ENCODE data around the gene TACO1. TPM values are rescaled to one million over a fixed set of nuclear protein-coding genes. Genes with fewer than 3 reads are reported as not detected.

TACO1 gene
- total RNA-seq, 1 donor from 2014 or later = 19.5 TPM

DNA sequence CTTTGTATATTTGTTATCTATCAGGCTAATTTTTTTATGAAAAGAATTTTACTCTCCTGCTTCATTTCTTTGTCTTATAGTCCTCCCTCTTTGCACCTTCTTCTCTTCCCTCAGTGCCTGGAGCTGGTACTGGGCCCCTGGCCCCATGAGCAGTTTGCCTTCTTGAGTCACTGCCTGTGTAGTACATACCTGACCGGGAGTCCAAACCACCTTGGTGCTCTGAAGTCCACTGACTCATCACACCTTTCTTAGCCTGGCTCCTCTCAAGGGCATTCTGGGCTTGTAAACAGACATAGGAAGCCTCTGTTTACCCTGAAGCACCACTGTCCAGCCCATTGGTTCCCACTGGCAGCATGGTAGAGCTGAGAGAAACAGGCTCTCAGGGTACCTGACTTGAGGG lies 11.0 kb upstream of the TACO1 start:
- Mint-ChIP-seq H3K27me3 (ENCODE audit: low read depth, unreplicated experiment) (no peaks in the 10 kb centered on the region), H3K9me3 (ENCODE audit: unreplicated experiment) (no peaks in the 10 kb centered on the region), H3K4me3 (ENCODE audit: unreplicated experiment) (no peak overlapping the region), H3K4me1 (ENCODE audit: low read depth, unreplicated experiment) (peaks cover 11% of the 10 kb centered on the region), H3K36me3 (ENCODE audit: low read depth, unreplicated experiment) (peaks cover 26% of the 10 kb centered on the region), H3K27ac (ENCODE audit: unreplicated experiment) (no peak overlapping the region)
- Histone ChIP-seq H3K4me3 (ENCODE audit: insufficient read depth, low read depth, low read length) (no peak overlapping the region), H3K27me3 (ENCODE audit: insufficient read depth, low read length) (no peaks in the 10 kb centered on the region), H3K79me2 (ENCODE audit: insufficient read depth, low read length) (no peaks in the 10 kb centered on the region), H3K27ac (ENCODE audit: low read depth, low read length) (no peak overlapping the region), H3K9ac (ENCODE audit: low read length) (no peak overlapping the region), H4K20me1 (ENCODE audit: insufficient read depth, low read length) (peaks cover 19% of the 10 kb centered on the region), H3K36me3 (ENCODE audit: insufficient read depth, low read length) (peaks cover 44% of the 10 kb centered on the region), H3K9me3 (ENCODE audit: insufficient read depth, low read depth, low read length) (no peaks in the 10 kb centered on the region), H3K4me1 (ENCODE audit: insufficient read depth, low read length) (peaks cover 2% of the 10 kb centered on the region), H3K4me2 (ENCODE audit: low read length) (no peak overlapping the region), H2AFZ (ENCODE audit: low read depth, low read length) (no peak overlapping the region)
- no peak for TF ChIP-seq EZH2 (IDR thresholded peaks at IDR 0.05; ENCODE audit: insufficient read depth, low read length)
- TF ChIP-seq, protein P1, sequence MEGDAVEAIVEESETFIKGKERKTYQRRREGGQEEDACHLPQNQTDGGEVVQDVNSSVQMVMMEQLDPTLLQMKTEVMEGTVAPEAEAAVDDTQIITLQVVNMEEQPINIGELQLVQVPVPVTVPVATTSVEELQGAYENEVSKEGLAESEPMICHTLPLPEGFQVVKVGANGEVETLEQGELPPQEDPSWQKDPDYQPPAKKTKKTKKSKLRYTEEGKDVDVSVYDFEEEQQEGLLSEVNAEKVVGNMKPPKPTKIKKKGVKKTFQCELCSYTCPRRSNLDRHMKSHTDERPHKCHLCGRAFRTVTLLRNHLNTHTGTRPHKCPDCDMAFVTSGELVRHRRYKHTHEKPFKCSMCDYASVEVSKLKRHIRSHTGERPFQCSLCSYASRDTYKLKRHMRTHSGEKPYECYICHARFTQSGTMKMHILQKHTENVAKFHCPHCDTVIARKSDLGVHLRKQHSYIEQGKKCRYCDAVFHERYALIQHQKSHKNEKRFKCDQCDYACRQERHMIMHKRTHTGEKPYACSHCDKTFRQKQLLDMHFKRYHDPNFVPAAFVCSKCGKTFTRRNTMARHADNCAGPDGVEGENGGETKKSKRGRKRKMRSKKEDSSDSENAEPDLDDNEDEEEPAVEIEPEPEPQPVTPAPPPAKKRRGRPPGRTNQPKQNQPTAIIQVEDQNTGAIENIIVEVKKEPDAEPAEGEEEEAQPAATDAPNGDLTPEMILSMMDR (IDR thresholded peaks at IDR 0.05; ENCODE audit: insufficient read depth, low read depth, low read length) = no peak
- DNase-seq (ENCODE audit: low read depth) (no peak), FAIRE-seq (no peak)

DNA sequence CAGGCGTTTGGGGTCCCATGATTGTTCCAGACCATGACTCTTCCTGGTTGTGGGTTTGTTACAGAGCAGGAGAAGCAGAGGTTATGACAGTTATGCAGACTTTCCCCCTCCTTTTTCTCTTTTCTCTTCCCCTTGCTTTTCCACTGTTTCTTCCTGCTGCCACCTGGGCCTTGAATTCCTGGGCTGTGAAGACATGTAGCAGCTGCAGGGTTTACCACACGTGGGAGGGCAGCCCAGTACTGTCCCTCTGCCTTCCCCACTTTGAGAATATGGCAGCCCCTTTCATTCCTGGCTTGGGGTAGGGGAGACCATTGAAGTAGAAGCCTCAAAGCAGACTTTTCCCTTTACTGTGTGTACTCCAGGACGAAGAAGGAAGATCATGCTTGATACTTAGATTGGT lies 7.9 kb upstream of the TACO1 start:
- no peaks in the 10 kb centered on the region for H3K9me3 Mint-ChIP-seq (ENCODE audit: unreplicated experiment)
- peaks cover 9% of the 10 kb centered on the region for H3K4me1 Mint-ChIP-seq (ENCODE audit: low read depth, unreplicated experiment)
- H3K27ac Mint-ChIP-seq (ENCODE audit: unreplicated experiment) = no peak overlapping the region
- peaks cover 35% of the 10 kb centered on the region for H3K36me3 ChIP-seq (ENCODE audit: insufficient read depth, low read length)
- H3K4me1 ChIP-seq (ENCODE audit: insufficient read depth, low read length) = peaks cover 2% of the 10 kb centered on the region
- no peak overlapping the region for H3K4me3 ChIP-seq (ENCODE audit: insufficient read depth, low read depth, low read length)
- no peak overlapping the region for H3K4me2 ChIP-seq (ENCODE audit: low read length)
- FAIRE-seq (no peak), DNase-seq (ENCODE audit: low read depth) (no peak)
- no peak overlapping the region for H3K9ac ChIP-seq (ENCODE audit: low read length)
- H3K27me3 Mint-ChIP-seq (ENCODE audit: low read depth, unreplicated experiment) = no peaks in the 10 kb centered on the region
- no peaks in the 10 kb centered on the region for H3K9me3 ChIP-seq (ENCODE audit: insufficient read depth, low read depth, low read length)
- no peaks in the 10 kb centered on the region for H3K27me3 ChIP-seq (ENCODE audit: insufficient read depth, low read length)
- no peaks in the 10 kb centered on the region for H3K79me2 ChIP-seq (ENCODE audit: insufficient read depth, low read length)
- H3K27ac ChIP-seq (ENCODE audit: low read depth, low read length) = no peak overlapping the region
- H3K36me3 Mint-ChIP-seq (ENCODE audit: low read depth, unreplicated experiment) = peaks cover 19% of the 10 kb centered on the region
- H4K20me1 ChIP-seq (ENCODE audit: insufficient read depth, low read length) = peaks cover 13% of the 10 kb centered on the region
- H3K4me3 Mint-ChIP-seq (ENCODE audit: unreplicated experiment) = no peak overlapping the region
- no peak overlapping the region for H2AFZ ChIP-seq (ENCODE audit: low read depth, low read length)
- no peak for TF ChIP-seq EZH2 (IDR thresholded peaks at IDR 0.05; ENCODE audit: insufficient read depth, low read length)
- TF ChIP-seq, protein P1 (IDR thresholded peaks at IDR 0.05; ENCODE audit: insufficient read depth, low read depth, low read length) = no peak

DNA sequence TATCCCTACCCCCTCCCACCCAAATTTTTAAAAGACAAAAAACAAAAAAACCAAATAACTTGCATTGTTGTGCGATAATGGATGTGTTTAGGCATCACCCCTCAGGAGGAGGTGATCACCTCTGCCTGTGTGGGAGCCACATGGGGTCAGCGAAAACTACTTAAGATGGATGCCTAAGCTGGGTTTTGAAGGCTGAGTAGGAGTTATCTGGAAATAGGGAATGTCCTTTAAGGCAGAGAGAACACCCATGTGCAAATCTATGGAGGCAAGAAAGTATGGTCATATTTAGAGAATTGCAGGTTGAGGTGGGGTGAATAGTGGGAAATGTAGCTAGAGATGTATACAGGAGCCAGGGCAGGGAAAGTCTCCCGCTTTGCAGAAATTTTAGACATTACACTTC lies 5.6 kb upstream of the TACO1 start:
- H3K27ac ChIP-seq (ENCODE audit: low read depth, low read length) = no peak overlapping the region
- TF ChIP-seq, protein P1 (IDR thresholded peaks at IDR 0.05; ENCODE audit: insufficient read depth, low read depth, low read length) = no peak
- TF ChIP-seq EZH2 (IDR thresholded peaks at IDR 0.05; ENCODE audit: insufficient read depth, low read length) = no peak
- no peak overlapping the region for H3K9ac ChIP-seq (ENCODE audit: low read length)
- H3K4me1 Mint-ChIP-seq (ENCODE audit: low read depth, unreplicated experiment) = peaks cover 11% of the 10 kb centered on the region
- no peaks in the 10 kb centered on the region for H3K27me3 ChIP-seq (ENCODE audit: insufficient read depth, low read length)
- H3K4me3 ChIP-seq (ENCODE audit: insufficient read depth, low read depth, low read length) = no peak overlapping the region
- H3K27me3 Mint-ChIP-seq (ENCODE audit: low read depth, unreplicated experiment) = no peaks in the 10 kb centered on the region
- peaks cover 19% of the 10 kb centered on the region for H3K36me3 ChIP-seq (ENCODE audit: insufficient read depth, low read length)
- DNase-seq (ENCODE audit: low read depth) (no peak), FAIRE-seq (no peak)
- H3K9me3 Mint-ChIP-seq (ENCODE audit: unreplicated experiment) = no peaks in the 10 kb centered on the region
- no peaks in the 10 kb centered on the region for H3K9me3 ChIP-seq (ENCODE audit: insufficient read depth, low read depth, low read length)
- H3K79me2 ChIP-seq (ENCODE audit: insufficient read depth, low read length) = no peaks in the 10 kb centered on the region
- peaks cover 2% of the 10 kb centered on the region for H3K4me1 ChIP-seq (ENCODE audit: insufficient read depth, low read length)
- no peak overlapping the region for H2AFZ ChIP-seq (ENCODE audit: low read depth, low read length)
- H3K27ac Mint-ChIP-seq (ENCODE audit: unreplicated experiment) = no peak overlapping the region
- H3K4me3 Mint-ChIP-seq (ENCODE audit: unreplicated experiment) = no peak overlapping the region
- H3K36me3 Mint-ChIP-seq (ENCODE audit: low read depth, unreplicated experiment) = peaks cover 13% of the 10 kb centered on the region
- peaks cover 7% of the 10 kb centered on the region for H4K20me1 ChIP-seq (ENCODE audit: insufficient read depth, low read length)
- no peak overlapping the region for H3K4me2 ChIP-seq (ENCODE audit: low read length)

Data from astrocyte (in vitro differentiated cells and primary cell).